GM18507 (cell line): ENCODE data around the gene SEC61B.
A peak's percentile ranks its signal among the peaks of the same experiment; 100 is the strongest.

Source experiments
- DNase-seq: peaks from one replicate; pipeline ENCODE4 v3.0.0; 2011; ENCODE audit warnings: low read depth; ENCODE audit not compliant: insufficient read length; ENCODE audit errors: extremely low spot score
- FAIRE-seq: peaks from 2 replicates; lab custom pipeline; 2011; peaks lifted over from hg19 to GRCh38; lab: Jason Lieb, UNC

The SEC61B gene

GRCh38 chr9:99221621-99222415 is at the start of gene SEC61B, which contains the start of gene ALG2:
Gene SEC61B (plus strand): TSS chr9:99222282. CDS start chr9:99222364, 82 bp downstream.
Gene ALG2 (minus strand): TSS chr9:99221942. CDS start chr9:99221894, 48 bp downstream.
- FAIRE-seq (peak; percentile 98), DNase-seq (peak; percentile 91)

GRCh38 chr9:99173570-99174504 is 48.2 kb upstream of the SEC61B start:
- peak; percentile 38 for FAIRE-seq
- DNase-seq, result no peak

- DNase-seq, result no peak
- peak; percentile 21 for FAIRE-seq
These were observed 45.5 kb upstream of the SEC61B start for GRCh38 chr9:99176527-99177013.

GRCh38 chr9:99177576-99178366 is 44.3 kb upstream of the SEC61B start:
- no peak for FAIRE-seq
- DNase-seq, result no peak

GRCh38 chr9:99178912-99179872 is 42.9 kb upstream of the SEC61B start:
- no peak for DNase-seq
- FAIRE-seq, result no peak

- FAIRE-seq (peak; percentile 61), DNase-seq (no peak)
These were observed 41.9 kb upstream of the SEC61B start for GRCh38 chr9:99180199-99180598.

- FAIRE-seq (no peak), DNase-seq (no peak)
These were observed 41.4 kb upstream of the SEC61B start for GRCh38 chr9:99180662-99181061.

- no peak for FAIRE-seq
- DNase-seq, result no peak
These were observed 40.9 kb upstream of the SEC61B start for GRCh38 chr9:99181206-99181605.

GRCh38 chr9:99181621-99182020 is 40.5 kb upstream of the SEC61B start:
- DNase-seq (no peak), FAIRE-seq (peak; percentile 78)

GRCh38 chr9:99182356-99182755 is 39.7 kb upstream of the SEC61B start:
- DNase-seq (no peak), FAIRE-seq (no peak)

- no peak for FAIRE-seq
These were observed 38.5 kb upstream of the SEC61B start for GRCh38 chr9:99183616-99184015.

GRCh38 chr9:99184110-99184474 is 38.0 kb upstream of the SEC61B start:
- DNase-seq (no peak), FAIRE-seq (no peak)

More at GRCh38 chr9:99183616-99184015, 38.5 kb upstream of the SEC61B start:
- no peak for DNase-seq

GRCh38 chr9:99184475-99185347 is 37.4 kb upstream of the SEC61B start:
- FAIRE-seq (peak; percentile 93), DNase-seq (peak; percentile 62)

GRCh38 chr9:99185348-99185632 is 36.8 kb upstream of the SEC61B start:
- DNase-seq (no peak), FAIRE-seq (no peak)

GRCh38 chr9:99185934-99186333 is 36.1 kb upstream of the SEC61B start:
- DNase-seq, result no peak
- FAIRE-seq, result no peak

GRCh38 chr9:99187311-99187710 is 34.8 kb upstream of the SEC61B start:
- DNase-seq (no peak), FAIRE-seq (peak; percentile 53)

GRCh38 chr9:99189186-99189585 is 32.9 kb upstream of the SEC61B start:
- FAIRE-seq (no peak), DNase-seq (no peak)
